HEK293 (cell line): ENCODE data around the gene VWA3A.

Experiments
- BCL11A ChIP-seq: fragments of 450-650 bp; formaldehyde crosslinking; IDR thresholded peaks from 2 replicates; pipeline ENCODE4 v1.5.1; 2016; ENCODE audit warnings: low read depth, missing biosample characterization, missing genetic modification characterization
- IKZF3 ChIP-seq: fragments of 450-650 bp; IDR thresholded peaks from 2 replicates; pipeline ENCODE4 v1.5.0; 2018; ENCODE audit warnings: missing biosample characterization, mild to moderate bottlenecking, missing genetic modification characterization, moderate library complexity
- REPIN1 ChIP-seq: fragments of 450-650 bp; formaldehyde crosslinking; IDR thresholded peaks from 2 replicates; pipeline ENCODE4 v1.5.1; 2017; ENCODE audit warnings: missing biosample characterization, missing genetic modification characterization, low read depth
- YY1 ChIP-seq: fragments of 450-650 bp; formaldehyde crosslinking; IDR thresholded peaks from 2 replicates; pipeline ENCODE4 v1.5.1; 2018; ENCODE audit warnings: missing biosample characterization, missing genetic modification characterization
- ZNF112 ChIP-seq: fragments of 450-650 bp; formaldehyde crosslinking; IDR thresholded peaks from 2 replicates; pipeline ENCODE4 v1.5.0; 2017; ENCODE audit warnings: missing biosample characterization, missing genetic modification characterization
- ZNF138 ChIP-seq: fragments of 450-650 bp; formaldehyde crosslinking; IDR thresholded peaks from 2 replicates; pipeline ENCODE4 v1.5.1; 2016; ENCODE audit warnings: missing biosample characterization, missing genetic modification characterization, borderline replicate concordance
- ZNF311 ChIP-seq: fragments of 450-650 bp; formaldehyde crosslinking; IDR thresholded peaks from 2 replicates; pipeline ENCODE4 v1.5.1; 2017; ENCODE audit warnings: missing biosample characterization, missing genetic modification characterization, borderline replicate concordance
- ZNF596 ChIP-seq: fragments of 450-650 bp; IDR thresholded peaks from 2 replicates; pipeline ENCODE4 v1.5.0; 2018; ENCODE audit warnings: missing biosample characterization, mild to moderate bottlenecking, missing genetic modification characterization, moderate library complexity
- ZNF677 ChIP-seq: fragments of 450-650 bp; IDR thresholded peaks from 2 replicates; pipeline ENCODE4 v1.5.0; 2018; ENCODE audit warnings: missing biosample characterization, mild to moderate bottlenecking, missing genetic modification characterization, moderate library complexity
- ZNF843 ChIP-seq: fragments of 450-650 bp; formaldehyde crosslinking; IDR thresholded peaks from 2 replicates; pipeline ENCODE4 v1.5.1; 2016; ENCODE audit warnings: missing biosample characterization, missing genetic modification characterization
- TF ChIP-seq, protein P1 (sequence below): fragments of 450-650 bp; formaldehyde crosslinking; IDR thresholded peaks from 2 replicates; pipeline ENCODE4 v1.5.1; 2016; ENCODE audit warnings: missing biosample characterization, missing genetic modification characterization
- TF ChIP-seq, protein P2 (sequence below): fragments of 450-650 bp; formaldehyde crosslinking; IDR thresholded peaks from 2 replicates; pipeline ENCODE4 v1.5.1; 2017; ENCODE audit warnings: missing biosample characterization, mild to moderate bottlenecking, missing genetic modification characterization, moderate library complexity
- TF ChIP-seq, protein P3 (sequence below): fragments of 450-650 bp; formaldehyde crosslinking; IDR thresholded peaks from 2 replicates; pipeline ENCODE4 v1.5.1; 2016; ENCODE audit warnings: missing biosample characterization, missing genetic modification characterization
- TF ChIP-seq, protein P4 (sequence below): fragments of 450-650 bp; formaldehyde crosslinking; IDR thresholded peaks from 2 replicates; pipeline ENCODE4 v1.5.1; 2016; ENCODE audit warnings: missing biosample characterization, missing genetic modification characterization

DNA sequence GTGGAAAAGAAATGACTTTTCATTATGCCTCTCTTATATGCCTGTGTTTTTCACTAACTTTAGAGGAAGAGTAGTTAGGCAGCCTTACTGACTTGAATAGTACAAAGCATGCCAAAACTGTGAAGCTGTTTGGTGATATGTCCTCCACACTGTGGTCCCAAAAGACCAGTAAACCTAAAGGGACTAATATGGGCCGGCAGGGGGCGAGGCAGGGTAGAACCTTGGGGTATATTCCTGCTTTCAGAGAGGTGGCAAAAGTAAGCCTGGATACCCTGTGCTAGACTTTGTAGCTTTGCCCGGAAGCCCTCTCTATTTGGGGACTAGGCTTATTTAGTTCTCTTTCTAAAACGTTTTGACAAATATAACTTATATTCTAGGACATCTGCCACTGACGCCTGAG lies 36.5 kb upstream of the VWA3A start:
- no peak for TF ChIP-seq REPIN1
- no peak for TF ChIP-seq ZNF112 (tag by site-specific recombination)
- TF ChIP-seq, protein P1, sequence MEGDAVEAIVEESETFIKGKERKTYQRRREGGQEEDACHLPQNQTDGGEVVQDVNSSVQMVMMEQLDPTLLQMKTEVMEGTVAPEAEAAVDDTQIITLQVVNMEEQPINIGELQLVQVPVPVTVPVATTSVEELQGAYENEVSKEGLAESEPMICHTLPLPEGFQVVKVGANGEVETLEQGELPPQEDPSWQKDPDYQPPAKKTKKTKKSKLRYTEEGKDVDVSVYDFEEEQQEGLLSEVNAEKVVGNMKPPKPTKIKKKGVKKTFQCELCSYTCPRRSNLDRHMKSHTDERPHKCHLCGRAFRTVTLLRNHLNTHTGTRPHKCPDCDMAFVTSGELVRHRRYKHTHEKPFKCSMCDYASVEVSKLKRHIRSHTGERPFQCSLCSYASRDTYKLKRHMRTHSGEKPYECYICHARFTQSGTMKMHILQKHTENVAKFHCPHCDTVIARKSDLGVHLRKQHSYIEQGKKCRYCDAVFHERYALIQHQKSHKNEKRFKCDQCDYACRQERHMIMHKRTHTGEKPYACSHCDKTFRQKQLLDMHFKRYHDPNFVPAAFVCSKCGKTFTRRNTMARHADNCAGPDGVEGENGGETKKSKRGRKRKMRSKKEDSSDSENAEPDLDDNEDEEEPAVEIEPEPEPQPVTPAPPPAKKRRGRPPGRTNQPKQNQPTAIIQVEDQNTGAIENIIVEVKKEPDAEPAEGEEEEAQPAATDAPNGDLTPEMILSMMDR (tag by site-specific recombination): no peak
- TF ChIP-seq, protein P2, sequence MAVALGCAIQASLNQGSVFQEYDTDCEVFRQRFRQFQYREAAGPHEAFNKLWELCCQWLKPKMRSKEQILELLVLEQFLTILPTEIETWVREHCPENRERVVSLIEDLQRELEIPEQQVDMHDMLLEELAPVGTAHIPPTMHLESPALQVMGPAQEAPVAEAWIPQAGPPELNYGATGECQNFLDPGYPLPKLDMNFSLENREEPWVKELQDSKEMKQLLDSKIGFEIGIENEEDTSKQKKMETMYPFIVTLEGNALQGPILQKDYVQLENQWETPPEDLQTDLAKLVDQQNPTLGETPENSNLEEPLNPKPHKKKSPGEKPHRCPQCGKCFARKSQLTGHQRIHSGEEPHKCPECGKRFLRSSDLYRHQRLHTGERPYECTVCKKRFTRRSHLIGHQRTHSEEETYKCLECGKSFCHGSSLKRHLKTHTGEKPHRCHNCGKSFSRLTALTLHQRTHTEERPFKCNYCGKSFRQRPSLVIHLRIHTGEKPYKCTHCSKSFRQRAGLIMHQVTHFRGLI (tag by site-specific recombination): no peak
- TF ChIP-seq, protein P3, sequence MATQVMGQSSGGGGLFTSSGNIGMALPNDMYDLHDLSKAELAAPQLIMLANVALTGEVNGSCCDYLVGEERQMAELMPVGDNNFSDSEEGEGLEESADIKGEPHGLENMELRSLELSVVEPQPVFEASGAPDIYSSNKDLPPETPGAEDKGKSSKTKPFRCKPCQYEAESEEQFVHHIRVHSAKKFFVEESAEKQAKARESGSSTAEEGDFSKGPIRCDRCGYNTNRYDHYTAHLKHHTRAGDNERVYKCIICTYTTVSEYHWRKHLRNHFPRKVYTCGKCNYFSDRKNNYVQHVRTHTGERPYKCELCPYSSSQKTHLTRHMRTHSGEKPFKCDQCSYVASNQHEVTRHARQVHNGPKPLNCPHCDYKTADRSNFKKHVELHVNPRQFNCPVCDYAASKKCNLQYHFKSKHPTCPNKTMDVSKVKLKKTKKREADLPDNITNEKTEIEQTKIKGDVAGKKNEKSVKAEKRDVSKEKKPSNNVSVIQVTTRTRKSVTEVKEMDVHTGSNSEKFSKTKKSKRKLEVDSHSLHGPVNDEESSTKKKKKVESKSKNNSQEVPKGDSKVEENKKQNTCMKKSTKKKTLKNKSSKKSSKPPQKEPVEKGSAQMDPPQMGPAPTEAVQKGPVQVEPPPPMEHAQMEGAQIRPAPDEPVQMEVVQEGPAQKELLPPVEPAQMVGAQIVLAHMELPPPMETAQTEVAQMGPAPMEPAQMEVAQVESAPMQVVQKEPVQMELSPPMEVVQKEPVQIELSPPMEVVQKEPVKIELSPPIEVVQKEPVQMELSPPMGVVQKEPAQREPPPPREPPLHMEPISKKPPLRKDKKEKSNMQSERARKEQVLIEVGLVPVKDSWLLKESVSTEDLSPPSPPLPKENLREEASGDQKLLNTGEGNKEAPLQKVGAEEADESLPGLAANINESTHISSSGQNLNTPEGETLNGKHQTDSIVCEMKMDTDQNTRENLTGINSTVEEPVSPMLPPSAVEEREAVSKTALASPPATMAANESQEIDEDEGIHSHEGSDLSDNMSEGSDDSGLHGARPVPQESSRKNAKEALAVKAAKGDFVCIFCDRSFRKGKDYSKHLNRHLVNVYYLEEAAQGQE: no peak
- TF ChIP-seq ZNF596: no peak
- TF ChIP-seq IKZF3: no peak
- no peak for TF ChIP-seq YY1 (tag by site-specific recombination)
- TF ChIP-seq ZNF677: no peak
- TF ChIP-seq, protein P4, sequence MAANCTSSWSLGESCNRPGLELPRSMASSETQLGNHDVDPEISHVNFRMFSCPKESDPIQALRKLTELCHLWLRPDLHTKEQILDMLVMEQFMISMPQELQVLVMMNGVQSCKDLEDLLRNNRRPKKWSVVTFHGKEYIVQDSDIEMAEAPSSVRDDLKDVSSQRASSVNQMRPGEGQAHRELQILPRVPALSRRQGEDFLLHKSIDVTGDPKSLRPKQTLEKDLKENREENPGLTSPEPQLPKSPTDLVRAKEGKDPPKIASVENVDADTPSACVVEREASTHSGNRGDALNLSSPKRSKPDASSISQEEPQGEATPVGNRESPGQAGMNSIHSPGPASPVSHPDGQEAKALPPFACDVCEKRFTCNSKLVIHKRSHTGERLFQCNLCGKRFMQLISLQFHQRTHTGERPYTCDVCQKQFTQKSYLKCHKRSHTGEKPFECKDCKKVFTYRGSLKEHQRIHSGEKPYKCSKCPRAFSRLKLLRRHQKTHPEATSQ: no peak
- no peak for TF ChIP-seq ZNF843 (tag by site-specific recombination)
- TF ChIP-seq ZNF311: no peak
- no peak for TF ChIP-seq ZNF138
- TF ChIP-seq BCL11A (tag by site-specific recombination): no peak
